ENCODE measurements around the gene RSPH10B2. TPM values are rescaled to one million over a fixed set of nuclear protein-coding genes. Genes with fewer than 3 reads are reported as not detected.

Gene RSPH10B2
- total and polyA plus RNA-seq, 9 of the 15 experiments (the other 6 are each of a cell fraction or from before 2014, with no cell fraction given): 0.04 to 0.11 (median 0.08) TPM; not detected in 5

DNA sequence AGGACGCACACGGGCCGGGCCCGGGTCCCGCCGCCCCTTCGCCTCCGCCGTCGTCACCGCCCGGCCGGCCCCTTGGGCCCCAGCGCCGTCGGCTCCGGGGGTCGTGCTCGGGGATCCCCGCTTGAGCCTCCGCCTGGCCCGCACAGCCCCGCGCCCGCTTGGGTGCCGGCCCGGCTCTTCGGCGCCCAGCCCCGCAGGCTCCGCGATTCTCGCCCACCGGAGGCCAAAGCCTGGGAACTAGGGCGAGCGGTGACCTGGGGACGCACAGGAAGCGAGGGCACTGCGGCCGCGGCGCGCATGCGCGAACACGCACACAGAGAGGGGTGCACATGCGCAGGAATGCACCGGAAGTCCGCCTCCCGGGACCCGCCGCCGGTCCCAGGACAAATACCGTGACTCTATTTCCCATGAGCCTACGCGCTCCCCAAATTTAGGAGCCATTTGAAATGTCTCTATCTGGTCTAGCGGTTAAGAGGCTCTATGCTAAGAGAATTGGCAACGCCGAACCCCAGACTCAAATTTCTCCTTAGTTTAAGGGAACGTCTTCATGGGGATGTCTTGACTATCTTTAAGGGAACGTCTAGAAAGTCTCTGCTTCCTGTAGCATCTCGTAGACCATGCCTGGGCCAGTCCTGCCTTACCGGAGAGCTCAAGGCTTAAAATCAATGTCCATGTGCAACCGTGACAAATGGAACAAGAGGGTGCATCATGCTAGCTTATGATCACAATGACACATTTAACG is 47.1 kb upstream of the RSPH10B2 start, which contains the start of gene ZNF12 (continued):
- TF ChIP-seq EHMT2 (IDR thresholded peaks at IDR 0.05) (peak; percentile 93), POLR3A (IDR thresholded peaks at IDR 0.05; ENCODE audit: borderline replicate concordance, extremely low read depth, insufficient read depth, insufficient read length) (no peak), MTA1 (IDR thresholded peaks at IDR 0.05; ENCODE audit: borderline replicate concordance) (no peak)
- TF ChIP-seq, protein P1, sequence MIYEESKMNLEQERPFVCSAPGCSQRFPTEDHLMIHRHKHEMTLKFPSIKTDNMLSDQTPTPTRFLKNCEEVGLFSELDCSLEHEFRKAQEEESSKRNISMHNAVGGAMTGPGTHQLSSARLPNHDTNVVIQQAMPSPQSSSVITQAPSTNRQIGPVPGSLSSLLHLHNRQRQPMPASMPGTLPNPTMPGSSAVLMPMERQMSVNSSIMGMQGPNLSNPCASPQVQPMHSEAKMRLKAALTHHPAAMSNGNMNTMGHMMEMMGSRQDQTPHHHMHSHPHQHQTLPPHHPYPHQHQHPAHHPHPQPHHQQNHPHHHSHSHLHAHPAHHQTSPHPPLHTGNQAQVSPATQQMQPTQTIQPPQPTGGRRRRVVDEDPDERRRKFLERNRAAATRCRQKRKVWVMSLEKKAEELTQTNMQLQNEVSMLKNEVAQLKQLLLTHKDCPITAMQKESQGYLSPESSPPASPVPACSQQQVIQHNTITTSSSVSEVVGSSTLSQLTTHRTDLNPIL (CRISPR knock-in tag; IDR thresholded peaks at IDR 0.05): no peak
- TF ChIP-seq, protein P2, sequence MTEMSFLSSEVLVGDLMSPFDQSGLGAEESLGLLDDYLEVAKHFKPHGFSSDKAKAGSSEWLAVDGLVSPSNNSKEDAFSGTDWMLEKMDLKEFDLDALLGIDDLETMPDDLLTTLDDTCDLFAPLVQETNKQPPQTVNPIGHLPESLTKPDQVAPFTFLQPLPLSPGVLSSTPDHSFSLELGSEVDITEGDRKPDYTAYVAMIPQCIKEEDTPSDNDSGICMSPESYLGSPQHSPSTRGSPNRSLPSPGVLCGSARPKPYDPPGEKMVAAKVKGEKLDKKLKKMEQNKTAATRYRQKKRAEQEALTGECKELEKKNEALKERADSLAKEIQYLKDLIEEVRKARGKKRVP (CRISPR knock-in tag; IDR thresholded peaks at IDR 0.05): no peak

DNA sequence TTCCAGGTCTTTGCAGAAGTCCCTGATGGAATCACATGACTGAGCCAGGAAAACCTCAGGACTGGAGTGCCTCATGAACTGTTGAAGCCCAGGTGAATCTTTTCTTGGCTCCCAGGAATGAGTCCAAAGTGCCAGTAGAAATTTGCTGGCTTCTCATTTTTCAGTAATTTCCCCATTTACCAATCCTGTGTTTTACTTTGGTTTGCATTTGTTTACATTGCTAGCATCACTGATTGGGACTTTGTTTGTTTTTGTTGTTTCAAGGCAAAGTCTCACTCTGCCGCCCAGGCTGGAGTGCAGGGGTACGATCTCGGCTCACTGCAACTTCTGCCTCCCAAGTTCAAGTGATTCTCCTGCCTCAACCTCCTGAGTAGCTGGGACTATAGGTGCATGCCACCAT is 45.6 kb upstream of the RSPH10B2 start:
- Histone ChIP-seq H3K36me3 (ENCODE audit: control insufficient read depth, insufficient read depth, low read length) (peaks cover 19% of the 10 kb centered on the region), H3K4me2 (ENCODE audit: insufficient read depth, low read length) (no peak overlapping the region), H3K9me1 (ENCODE audit: control insufficient read depth, insufficient read depth, low read length) (no peaks in the 10 kb centered on the region), H3K79me2 (ENCODE audit: control insufficient read depth, insufficient read depth, low read length) (peaks cover 36% of the 10 kb centered on the region), H2AFZ (ENCODE audit: low read depth, low read length) (no peak overlapping the region), H4K20me1 (replicated peaks; ENCODE audit: control insufficient read depth, insufficient read depth, low read length) (no peaks in the 10 kb centered on the region; the same call in 1 of the 2 replicates), H3K9ac (ENCODE audit: insufficient read depth in 1 of 2, low read depth in 2 of 2, low read length in 2 of 2) (no peak overlapping the region), H3K4me3 (no peak overlapping the region), H3K9me3 (replicated peaks; ENCODE audit: control insufficient read depth, insufficient read depth, low read depth, low read length) (peaks cover 17% of the 10 kb centered on the region), H3K4me1 (replicated peaks in 1 of 2; ENCODE audit: control insufficient read depth in 2 of 2, insufficient read depth in 2 of 2, low read length in 2 of 2) (peaks cover 3 to 17% of the 10 kb centered on the region in 2 experiments; a peak in 4 of 5 replicates), H3K27me3 (ENCODE audit: control insufficient read depth in 2 of 2, insufficient read depth in 2 of 2, low read length in 2 of 2) (peaks cover 5 to 20% of the 10 kb centered on the region in 2 experiments; a peak in 4 of 5 replicates), H3K27ac (ENCODE audit: extremely low read depth, low read depth, low read length) (no peak overlapping the region)
- ATAC-seq (no peak), DNase-seq (ENCODE audit: extremely low read depth in 1 of 4, low spot score in 3 of 4) (no peak), FAIRE-seq (no peak)
- no TSS peak for BruUV-seq (replicated peaks)
- CTCF ChIA-PET (ENCODE audit: low intra/inter-chr PET ratio): no interaction called here
- POLR2A ChIA-PET: no interaction called here
- WGBS (ENCODE audit: insufficient coverage, low coverage, missing lambda C conversion rate): 13% methylated on average over 3 of the region's 3 CpGs
- in situ Hi-C loops (cut with MboI) (no loop called here), intact Hi-C loops (cut with micrococcal nuclease) (no loop called here)
- TF ChIP-seq, protein P3, sequence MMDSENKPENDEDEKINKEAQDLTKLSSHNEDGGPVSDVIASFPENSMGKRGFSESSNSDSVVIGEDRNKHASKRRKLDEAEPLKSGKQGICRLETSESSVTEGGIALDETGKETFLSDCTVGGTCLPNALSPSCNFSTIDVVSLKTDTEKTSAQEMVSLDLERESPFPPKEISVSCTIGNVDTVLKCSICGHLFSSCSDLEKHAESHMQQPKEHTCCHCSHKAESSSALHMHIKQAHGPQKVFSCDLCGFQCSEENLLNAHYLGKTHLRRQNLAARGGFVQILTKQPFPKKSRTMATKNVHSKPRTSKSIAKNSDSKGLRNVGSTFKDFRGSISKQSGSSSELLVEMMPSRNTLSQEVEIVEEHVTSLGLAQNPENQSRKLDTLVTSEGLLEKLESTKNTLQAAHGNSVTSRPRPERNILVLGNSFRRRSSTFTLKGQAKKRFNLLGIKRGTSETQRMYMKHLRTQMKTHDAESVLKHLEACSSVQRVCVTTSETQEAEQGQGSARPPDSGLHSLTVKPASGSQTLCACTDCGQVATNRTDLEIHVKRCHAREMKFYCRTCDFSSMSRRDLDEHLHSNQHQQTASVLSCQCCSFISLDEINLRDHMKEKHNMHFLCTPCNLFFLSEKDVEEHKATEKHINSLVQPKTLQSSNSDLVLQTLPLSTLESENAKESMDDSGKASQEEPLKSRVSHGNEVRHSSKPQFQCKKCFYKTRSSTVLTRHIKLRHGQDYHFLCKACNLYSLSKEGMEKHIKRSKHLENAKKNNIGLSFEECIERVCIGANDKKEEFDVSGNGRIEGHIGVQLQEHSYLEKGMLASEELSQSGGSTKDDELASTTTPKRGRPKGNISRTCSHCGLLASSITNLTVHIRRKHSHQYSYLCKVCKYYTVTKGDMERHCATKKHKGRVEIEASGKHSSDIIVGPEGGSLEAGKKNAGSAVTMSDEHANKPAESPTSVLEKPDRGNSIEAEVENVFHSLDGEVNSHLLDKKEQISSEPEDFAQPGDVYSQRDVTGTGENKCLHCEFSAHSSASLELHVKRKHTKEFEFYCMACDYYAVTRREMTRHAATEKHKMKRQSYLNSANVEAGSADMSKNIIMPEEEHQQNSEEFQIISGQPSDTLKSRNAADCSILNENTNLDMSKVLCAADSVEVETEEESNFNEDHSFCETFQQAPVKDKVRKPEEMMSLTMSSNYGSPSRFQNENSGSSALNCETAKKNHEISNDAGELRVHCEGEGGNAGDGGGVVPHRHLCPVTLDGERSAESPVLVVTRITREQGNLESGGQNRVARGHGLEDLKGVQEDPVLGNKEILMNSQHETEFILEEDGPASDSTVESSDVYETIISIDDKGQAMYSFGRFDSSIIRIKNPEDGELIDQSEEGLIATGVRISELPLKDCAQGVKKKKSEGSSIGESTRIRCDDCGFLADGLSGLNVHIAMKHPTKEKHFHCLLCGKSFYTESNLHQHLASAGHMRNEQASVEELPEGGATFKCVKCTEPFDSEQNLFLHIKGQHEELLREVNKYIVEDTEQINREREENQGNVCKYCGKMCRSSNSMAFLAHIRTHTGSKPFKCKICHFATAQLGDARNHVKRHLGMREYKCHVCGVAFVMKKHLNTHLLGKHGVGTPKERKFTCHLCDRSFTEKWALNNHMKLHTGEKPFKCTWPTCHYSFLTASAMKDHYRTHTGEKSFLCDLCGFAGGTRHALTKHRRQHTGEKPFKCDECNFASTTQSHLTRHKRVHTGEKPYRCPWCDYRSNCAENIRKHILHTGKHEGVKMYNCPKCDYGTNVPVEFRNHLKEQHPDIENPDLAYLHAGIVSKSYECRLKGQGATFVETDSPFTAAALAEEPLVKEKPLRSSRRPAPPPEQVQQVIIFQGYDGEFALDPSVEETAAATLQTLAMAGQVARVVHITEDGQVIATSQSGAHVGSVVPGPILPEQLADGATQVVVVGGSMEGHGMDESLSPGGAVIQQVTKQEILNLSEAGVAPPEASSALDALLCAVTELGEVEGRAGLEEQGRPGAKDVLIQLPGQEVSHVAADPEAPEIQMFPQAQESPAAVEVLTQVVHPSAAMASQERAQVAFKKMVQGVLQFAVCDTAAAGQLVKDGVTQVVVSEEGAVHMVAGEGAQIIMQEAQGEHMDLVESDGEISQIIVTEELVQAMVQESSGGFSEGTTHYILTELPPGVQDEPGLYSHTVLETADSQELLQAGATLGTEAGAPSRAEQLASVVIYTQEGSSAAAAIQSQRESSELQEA (IDR thresholded peaks at IDR 0.05; ENCODE audit: low read depth): no peak
- TF ChIP-seq SETDB1 (IDR thresholded peaks at IDR 0.05; ENCODE audit: low read length) (no peak), ATF1 (CRISPR knock-in tag; IDR thresholded peaks at IDR 0.05) (no peak), ATF1 (tag; IDR thresholded peaks at IDR 0.05) (no peak), ELF1 (tag; IDR thresholded peaks at IDR 0.05) (no peak)
